Liver (tissue), 9 donors: ENCODE measurements around the gene COPE. TPM values are rescaled to one million over a fixed set of nuclear protein-coding genes. Genes with fewer than 3 reads are reported as not detected.

Source experiments
- DNase-seq: peaks from one replicate; pipeline ENCODE4 v3.0.0-alpha.2; 2017; ENCODE audit warnings: low spot score
- H3K27ac ChIP-seq, 2 donors: one replicate each; pipeline ENCODE4 v1.7.0; 2013; ENCODE audit warnings: inconsistent platforms in 2 of 2, low read length in 2 of 2, control low read depth in 1 of 2, low read depth in 1 of 2, mild to moderate bottlenecking in 1 of 2
- H3K27me3 ChIP-seq, 4 donors: one replicate each; pipeline versions ENCODE4 v1.6.1 to v1.7.0; 2013; ENCODE audit warnings: low read length in 3 of 4, inconsistent platforms in 1 of 4, mild to moderate bottlenecking in 1 of 4, moderate library complexity in 1 of 4; ENCODE audit not compliant: control insufficient read depth in 4 of 4, insufficient read depth in 4 of 4
- H3K36me3 ChIP-seq, 4 donors: one replicate each; pipeline versions ENCODE4 v1.6.1 to v1.7.0; 2013; ENCODE audit warnings: low read length in 3 of 4, mild to moderate bottlenecking in 3 of 4, low read depth in 1 of 4, moderate library complexity in 1 of 4; ENCODE audit not compliant: control insufficient read depth in 4 of 4, insufficient read depth in 3 of 4
- H3K4me1 ChIP-seq, 4 donors: one replicate each; pipeline versions ENCODE4 v1.6.1 to v1.7.0; 2013; ENCODE audit warnings: low read length in 3 of 4, mild to moderate bottlenecking in 3 of 4, moderate library complexity in 1 of 4; ENCODE audit not compliant: control insufficient read depth in 4 of 4, insufficient read depth in 4 of 4
- H3K4me3 ChIP-seq, 3 donors: one replicate each; pipeline versions ENCODE4 v1.6.1 to v1.7.0; 2013; ENCODE audit warnings: low read length in 3 of 3, control low read depth in 1 of 3, low read depth in 1 of 3, mild to moderate bottlenecking in 1 of 3
- H3K9ac ChIP-seq, 2 donors: one replicate each; pipeline ENCODE4 v1.7.0; 2013; ENCODE audit warnings: low read length in 2 of 2, mild to moderate bottlenecking in 2 of 2, moderate library complexity in 2 of 2, control low read depth in 1 of 2, low read depth in 1 of 2
- H3K9me3 ChIP-seq, 4 donors: one replicate each; pipeline versions ENCODE4 v1.6.1 to v1.7.0; 2013; ENCODE audit warnings: low read length in 3 of 4; ENCODE audit not compliant: control insufficient read depth in 4 of 4
- EGR1 ChIP-seq, 2 donors: IDR thresholded peaks; 2 replicates each; pipeline ENCODE4 v1.6.1; 2016 to 2018; ENCODE audit warnings: antibody characterized with exemption in 2 of 2, low read depth in 2 of 2
- FOXA1 ChIP-seq: IDR thresholded peaks from 2 replicates; pipeline ENCODE4 v1.6.1; 2016; ENCODE audit warnings: antibody characterized with exemption
- GABPA ChIP-seq, 2 donors: IDR thresholded peaks in 1 of 2; conservative IDR thresholded peaks in 1 of 2; 2 replicates each; pipeline ENCODE4 v1.6.1; 2016; ENCODE audit warnings: antibody characterized with exemption in 2 of 2, mild to moderate bottlenecking in 1 of 2, moderate library complexity in 1 of 2
- JUND ChIP-seq, 2 donors: IDR thresholded peaks; 2 replicates each; pipeline ENCODE4 v1.6.1; 2016; ENCODE audit warnings: antibody characterized with exemption in 2 of 2
- NR2F2 ChIP-seq: IDR thresholded peaks from 2 replicates; pipeline ENCODE4 v1.6.1; 2016; ENCODE audit warnings: antibody characterized with exemption
- RAD21 ChIP-seq, 2 donors: IDR thresholded peaks; 2 replicates each; pipeline ENCODE4 v1.6.1; 2016; ENCODE audit warnings: antibody characterized with exemption in 2 of 2, mild to moderate bottlenecking in 2 of 2
- SP1 ChIP-seq: IDR thresholded peaks from 2 replicates; pipeline ENCODE4 v1.6.1; 2018; ENCODE audit warnings: antibody characterized with exemption, mild to moderate bottlenecking
- YY1 ChIP-seq: IDR thresholded peaks from 2 replicates; pipeline ENCODE4 v1.6.1; 2016; ENCODE audit warnings: antibody characterized with exemption, mild to moderate bottlenecking
- WGBS: extraction: QIAGEN DNeasy Blood & Tissue Kit; methylation state at CpG from one replicate; pipeline ENCODE4 v1.1.7; 2013; 5-methylcytosine and 5-hydroxymethylcytosine counted together
- polyA plus RNA-seq, 2 donors: library from polyadenylated mRNA; stranded (reverse) in 1 of 2; unstranded in 1 of 2; fragments of 200-250 nt in 1 of 2; fragments of >200 nt in 1 of 2; fragmentation: Nextera tagmentation in 1 of 2; extraction: Ambion mirVana in 1 of 2; gene quantifications; one replicate each; pipeline versions ENCODE4 v1.2.1 to v1.2.3, GENCODE V29; 2013 to 2015
- total RNA-seq, 2 donors: library from RNA; depleted of rRNA; stranded (reverse); fragments of >200 nt; gene quantifications; one replicate each; pipeline ENCODE4 v1.2.3, GENCODE V29; 2014
- TF ChIP-seq, protein P1 (sequence below): fragments of 150-350 bp; IDR thresholded peaks from 2 replicates; pipeline ENCODE4 v1.5.1; 2017; ENCODE audit warnings: improper control_type of control experiment, low read depth, low read length; ENCODE audit not compliant: missing input control
- TF ChIP-seq, protein P2 (sequence below): IDR thresholded peaks from 2 replicates; pipeline ENCODE4 v1.6.1; 2016; ENCODE audit warnings: antibody characterized with exemption, mild to moderate bottlenecking
- TF ChIP-seq, protein P3 (sequence below): IDR thresholded peaks from 2 replicates; pipeline ENCODE4 v1.6.1; 2016; ENCODE audit warnings: antibody characterized with exemption
- donor health status: healthy.
- donor health status: healthy.
- donor health status: healthy.
- donor health status: healthy.
- donor health status: healthy.

Gene COPE
- total and polyA plus RNA-seq, 4 donors: 103 to 204 (median 142) TPM

DNA sequence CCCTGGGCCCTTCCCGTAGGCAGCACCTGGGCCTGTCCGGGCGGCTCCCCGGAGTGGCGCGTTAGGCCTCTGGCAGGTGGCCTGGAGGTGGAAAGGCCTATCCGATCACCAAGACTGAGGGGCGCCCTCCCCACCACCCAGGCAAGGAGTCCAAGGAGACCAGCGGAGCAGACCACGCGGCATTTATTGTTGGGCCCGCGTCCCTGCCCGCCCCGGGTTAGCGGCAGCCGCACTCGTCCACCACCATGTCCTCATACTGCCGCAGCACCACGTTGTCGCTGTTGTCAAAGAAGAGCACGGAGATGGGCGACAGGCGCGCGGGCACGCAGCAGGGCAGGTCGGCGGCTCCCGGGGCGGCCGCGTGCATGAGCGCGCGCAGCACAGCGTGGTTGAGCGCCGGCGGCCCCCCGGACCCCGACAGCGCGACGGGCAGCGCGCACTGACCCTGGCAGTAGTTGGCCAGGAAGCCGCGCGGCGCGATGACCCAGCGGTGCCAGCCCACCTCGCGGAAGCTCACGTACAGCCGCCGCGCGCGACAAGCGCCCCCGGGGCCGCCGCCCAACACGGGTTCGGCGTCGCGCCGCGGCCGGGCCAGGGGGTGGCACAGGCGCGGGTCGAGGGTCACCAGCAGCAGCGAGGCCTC, 50.7 kb downstream of the COPE start:
- Histone ChIP-seq H3K27ac (no peak overlapping the region), H3K9me3 (no peaks in the 10 kb centered on the region), H3K36me3 (peaks cover 11 to 41% (median 22%) of the 10 kb centered on the region in 4 donors), H3K4me1 (peaks cover 0 to 17% (median 7%) of the 10 kb centered on the region in 4 donors), H3K4me3 (peak overlapping the region in 1 of 3 donors; percentile 22), H3K9ac (no peak overlapping the region), H3K27me3 (no peaks in the 10 kb centered on the region)
- no peak for DNase-seq
- no peak for TF ChIP-seq GABPA (IDR thresholded peaks at IDR 0.05 in 1 of 2, conservative IDR thresholded peaks at IDR 0.05 in 1 of 2)
- no peak for TF ChIP-seq YY1
- no peak for TF ChIP-seq EGR1 (IDR thresholded peaks at IDR 0.05; ENCODE audit: low read depth in 2 of 2)
- no peak for TF ChIP-seq JUND (IDR thresholded peaks at IDR 0.05)
- TF ChIP-seq, protein P1, sequence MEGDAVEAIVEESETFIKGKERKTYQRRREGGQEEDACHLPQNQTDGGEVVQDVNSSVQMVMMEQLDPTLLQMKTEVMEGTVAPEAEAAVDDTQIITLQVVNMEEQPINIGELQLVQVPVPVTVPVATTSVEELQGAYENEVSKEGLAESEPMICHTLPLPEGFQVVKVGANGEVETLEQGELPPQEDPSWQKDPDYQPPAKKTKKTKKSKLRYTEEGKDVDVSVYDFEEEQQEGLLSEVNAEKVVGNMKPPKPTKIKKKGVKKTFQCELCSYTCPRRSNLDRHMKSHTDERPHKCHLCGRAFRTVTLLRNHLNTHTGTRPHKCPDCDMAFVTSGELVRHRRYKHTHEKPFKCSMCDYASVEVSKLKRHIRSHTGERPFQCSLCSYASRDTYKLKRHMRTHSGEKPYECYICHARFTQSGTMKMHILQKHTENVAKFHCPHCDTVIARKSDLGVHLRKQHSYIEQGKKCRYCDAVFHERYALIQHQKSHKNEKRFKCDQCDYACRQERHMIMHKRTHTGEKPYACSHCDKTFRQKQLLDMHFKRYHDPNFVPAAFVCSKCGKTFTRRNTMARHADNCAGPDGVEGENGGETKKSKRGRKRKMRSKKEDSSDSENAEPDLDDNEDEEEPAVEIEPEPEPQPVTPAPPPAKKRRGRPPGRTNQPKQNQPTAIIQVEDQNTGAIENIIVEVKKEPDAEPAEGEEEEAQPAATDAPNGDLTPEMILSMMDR: no peak
- no peak for TF ChIP-seq NR2F2
- TF ChIP-seq, protein P2, sequence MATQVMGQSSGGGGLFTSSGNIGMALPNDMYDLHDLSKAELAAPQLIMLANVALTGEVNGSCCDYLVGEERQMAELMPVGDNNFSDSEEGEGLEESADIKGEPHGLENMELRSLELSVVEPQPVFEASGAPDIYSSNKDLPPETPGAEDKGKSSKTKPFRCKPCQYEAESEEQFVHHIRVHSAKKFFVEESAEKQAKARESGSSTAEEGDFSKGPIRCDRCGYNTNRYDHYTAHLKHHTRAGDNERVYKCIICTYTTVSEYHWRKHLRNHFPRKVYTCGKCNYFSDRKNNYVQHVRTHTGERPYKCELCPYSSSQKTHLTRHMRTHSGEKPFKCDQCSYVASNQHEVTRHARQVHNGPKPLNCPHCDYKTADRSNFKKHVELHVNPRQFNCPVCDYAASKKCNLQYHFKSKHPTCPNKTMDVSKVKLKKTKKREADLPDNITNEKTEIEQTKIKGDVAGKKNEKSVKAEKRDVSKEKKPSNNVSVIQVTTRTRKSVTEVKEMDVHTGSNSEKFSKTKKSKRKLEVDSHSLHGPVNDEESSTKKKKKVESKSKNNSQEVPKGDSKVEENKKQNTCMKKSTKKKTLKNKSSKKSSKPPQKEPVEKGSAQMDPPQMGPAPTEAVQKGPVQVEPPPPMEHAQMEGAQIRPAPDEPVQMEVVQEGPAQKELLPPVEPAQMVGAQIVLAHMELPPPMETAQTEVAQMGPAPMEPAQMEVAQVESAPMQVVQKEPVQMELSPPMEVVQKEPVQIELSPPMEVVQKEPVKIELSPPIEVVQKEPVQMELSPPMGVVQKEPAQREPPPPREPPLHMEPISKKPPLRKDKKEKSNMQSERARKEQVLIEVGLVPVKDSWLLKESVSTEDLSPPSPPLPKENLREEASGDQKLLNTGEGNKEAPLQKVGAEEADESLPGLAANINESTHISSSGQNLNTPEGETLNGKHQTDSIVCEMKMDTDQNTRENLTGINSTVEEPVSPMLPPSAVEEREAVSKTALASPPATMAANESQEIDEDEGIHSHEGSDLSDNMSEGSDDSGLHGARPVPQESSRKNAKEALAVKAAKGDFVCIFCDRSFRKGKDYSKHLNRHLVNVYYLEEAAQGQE: no peak
- 51% methylated on average over 77 of the region's 77 CpGs for WGBS

DNA sequence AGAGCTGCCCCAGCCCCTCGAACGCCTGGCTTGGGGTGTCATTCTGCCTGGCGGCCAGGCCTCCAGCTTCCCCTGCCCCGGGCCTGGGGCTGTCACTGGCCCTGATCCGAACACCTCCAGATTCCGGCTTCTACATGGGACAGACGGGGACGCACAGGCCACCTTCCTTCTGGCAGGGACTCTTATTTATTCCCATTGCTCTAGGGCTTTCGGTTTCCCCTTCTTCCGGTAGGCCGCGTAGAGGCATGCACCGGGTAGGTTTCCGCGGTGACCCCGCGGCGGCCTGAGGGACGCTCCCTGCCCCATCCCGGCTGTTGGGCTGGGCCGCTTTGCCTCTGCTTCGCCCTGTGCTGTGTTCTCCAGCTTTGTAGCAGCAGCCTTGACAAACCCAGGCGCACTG, 51.4 kb downstream of the COPE start:
- Histone ChIP-seq H3K36me3 (peaks cover 14 to 49% (median 24%) of the 10 kb centered on the region in 4 donors), H3K9me3 (no peaks in the 10 kb centered on the region), H3K4me3 (no peak overlapping the region), H3K27me3 (no peaks in the 10 kb centered on the region), H3K27ac (no peak overlapping the region), H3K4me1 (peaks cover 0 to 17% (median 7%) of the 10 kb centered on the region in 4 donors), H3K9ac (no peak overlapping the region)
- 96% methylated on average over 23 of the region's 23 CpGs for WGBS
- TF ChIP-seq, protein P3, sequence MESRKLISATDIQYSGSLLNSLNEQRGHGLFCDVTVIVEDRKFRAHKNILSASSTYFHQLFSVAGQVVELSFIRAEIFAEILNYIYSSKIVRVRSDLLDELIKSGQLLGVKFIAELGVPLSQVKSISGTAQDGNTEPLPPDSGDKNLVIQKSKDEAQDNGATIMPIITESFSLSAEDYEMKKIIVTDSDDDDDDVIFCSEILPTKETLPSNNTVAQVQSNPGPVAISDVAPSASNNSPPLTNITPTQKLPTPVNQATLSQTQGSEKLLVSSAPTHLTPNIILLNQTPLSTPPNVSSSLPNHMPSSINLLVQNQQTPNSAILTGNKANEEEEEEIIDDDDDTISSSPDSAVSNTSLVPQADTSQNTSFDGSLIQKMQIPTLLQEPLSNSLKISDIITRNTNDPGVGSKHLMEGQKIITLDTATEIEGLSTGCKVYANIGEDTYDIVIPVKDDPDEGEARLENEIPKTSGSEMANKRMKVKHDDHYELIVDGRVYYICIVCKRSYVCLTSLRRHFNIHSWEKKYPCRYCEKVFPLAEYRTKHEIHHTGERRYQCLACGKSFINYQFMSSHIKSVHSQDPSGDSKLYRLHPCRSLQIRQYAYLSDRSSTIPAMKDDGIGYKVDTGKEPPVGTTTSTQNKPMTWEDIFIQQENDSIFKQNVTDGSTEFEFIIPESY: no peak
- TF ChIP-seq SP1: no peak
- no peak for TF ChIP-seq GABPA (IDR thresholded peaks at IDR 0.05 in 1 of 2, conservative IDR thresholded peaks at IDR 0.05 in 1 of 2)
- TF ChIP-seq, protein P2: no peak
- TF ChIP-seq RAD21 (IDR thresholded peaks at IDR 0.05): no peak
- no peak for TF ChIP-seq FOXA1
- TF ChIP-seq, protein P1: no peak
- no peak for DNase-seq
